Tongue (tissue), 2 donors: Measurements from ENCODE around the gene KCNK3. TPM values are rescaled to one million over a fixed set of nuclear protein-coding genes. Genes with fewer than 3 reads are reported as not detected.
A peak's percentile ranks its signal among the peaks of the same experiment; 100 is the strongest.
"Not testable (repeated sequence)": the region's sequence is repeated elsewhere in the genome, so short reads cannot be mapped to it uniquely, and the experiment has no call there.

Source experiments
- DNase-seq: peaks from one replicate; pipeline ENCODE4 v3.0.0-alpha.2; 2015
- total RNA-seq: library from RNA; depleted of rRNA; stranded (reverse); fragments of >200 nt; gene quantifications from one replicate; pipeline ENCODE4 v1.2.3, GENCODE V29; 2014

Gene KCNK3
- 1.1 TPM for total RNA-seq

- DNase-seq = peak; percentile 81
Measured at GRCh38 chr2:26692279-26692896, at the start of gene KCNK3. KCNK3 (plus strand) TSS chr2:26692722; CDS start chr2:26692876, 154 bp downstream.

- no peak for DNase-seq
Measured at GRCh38 chr2:26644188-26644835, 48.2 kb upstream of the KCNK3 start.

GRCh38 chr2:26645762-26646161, 46.8 kb upstream of the KCNK3 start:
- no peak for DNase-seq

GRCh38 chr2:26646986-26647672, 45.4 kb upstream of the KCNK3 start:
- no peak for DNase-seq

GRCh38 chr2:26647981-26648380, 44.5 kb upstream of the KCNK3 start:
- no peak for DNase-seq

GRCh38 chr2:26648516-26648915, 44.0 kb upstream of the KCNK3 start:
- no peak for DNase-seq

GRCh38 chr2:26649322-26649721, 43.2 kb upstream of the KCNK3 start:
- DNase-seq = no peak

GRCh38 chr2:26649992-26650712, 42.4 kb upstream of the KCNK3 start:
- DNase-seq = no peak

- peak; percentile 62 for DNase-seq
Measured at GRCh38 chr2:26650713-26651469, 41.6 kb upstream of the KCNK3 start.

GRCh38 chr2:26651470-26651771, 41.1 kb upstream of the KCNK3 start:
- no peak for DNase-seq

GRCh38 chr2:26651799-26652198, 40.7 kb upstream of the KCNK3 start:
- no peak for DNase-seq

GRCh38 chr2:26652361-26653041, 40.0 kb upstream of the KCNK3 start:
- peak; percentile 87 for DNase-seq

- DNase-seq = no peak
Measured at GRCh38 chr2:26653207-26654060, 39.1 kb upstream of the KCNK3 start.

- DNase-seq = no peak
Measured at GRCh38 chr2:26654061-26654340, 38.5 kb upstream of the KCNK3 start.

GRCh38 chr2:26655120-26655519, 37.4 kb upstream of the KCNK3 start:
- not testable (repeated sequence) for DNase-seq

- no peak for DNase-seq
Measured at GRCh38 chr2:26655611-26656195, 36.8 kb upstream of the KCNK3 start.

GRCh38 chr2:26657265-26657664, 35.3 kb upstream of the KCNK3 start:
- no peak for DNase-seq

- no peak for DNase-seq
Measured at GRCh38 chr2:26658691-26659346, 33.7 kb upstream of the KCNK3 start.

GRCh38 chr2:26660363-26660962, 32.1 kb upstream of the KCNK3 start:
- DNase-seq = no peak

- not testable (repeated sequence) for DNase-seq
Measured at GRCh38 chr2:26665296-26665695, 27.2 kb upstream of the KCNK3 start.
